ENCODE data around the gene DHX32.
"Not testable (repeated sequence)": the region's sequence is repeated elsewhere in the genome, so short reads cannot be mapped to it uniquely, and the experiment has no call there.

The DHX32 gene, protein sequence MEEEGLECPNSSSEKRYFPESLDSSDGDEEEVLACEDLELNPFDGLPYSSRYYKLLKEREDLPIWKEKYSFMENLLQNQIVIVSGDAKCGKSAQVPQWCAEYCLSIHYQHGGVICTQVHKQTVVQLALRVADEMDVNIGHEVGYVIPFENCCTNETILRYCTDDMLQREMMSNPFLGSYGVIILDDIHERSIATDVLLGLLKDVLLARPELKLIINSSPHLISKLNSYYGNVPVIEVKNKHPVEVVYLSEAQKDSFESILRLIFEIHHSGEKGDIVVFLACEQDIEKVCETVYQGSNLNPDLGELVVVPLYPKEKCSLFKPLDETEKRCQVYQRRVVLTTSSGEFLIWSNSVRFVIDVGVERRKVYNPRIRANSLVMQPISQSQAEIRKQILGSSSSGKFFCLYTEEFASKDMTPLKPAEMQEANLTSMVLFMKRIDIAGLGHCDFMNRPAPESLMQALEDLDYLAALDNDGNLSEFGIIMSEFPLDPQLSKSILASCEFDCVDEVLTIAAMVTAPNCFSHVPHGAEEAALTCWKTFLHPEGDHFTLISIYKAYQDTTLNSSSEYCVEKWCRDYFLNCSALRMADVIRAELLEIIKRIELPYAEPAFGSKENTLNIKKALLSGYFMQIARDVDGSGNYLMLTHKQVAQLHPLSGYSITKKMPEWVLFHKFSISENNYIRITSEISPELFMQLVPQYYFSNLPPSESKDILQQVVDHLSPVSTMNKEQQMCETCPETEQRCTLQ

DNA sequence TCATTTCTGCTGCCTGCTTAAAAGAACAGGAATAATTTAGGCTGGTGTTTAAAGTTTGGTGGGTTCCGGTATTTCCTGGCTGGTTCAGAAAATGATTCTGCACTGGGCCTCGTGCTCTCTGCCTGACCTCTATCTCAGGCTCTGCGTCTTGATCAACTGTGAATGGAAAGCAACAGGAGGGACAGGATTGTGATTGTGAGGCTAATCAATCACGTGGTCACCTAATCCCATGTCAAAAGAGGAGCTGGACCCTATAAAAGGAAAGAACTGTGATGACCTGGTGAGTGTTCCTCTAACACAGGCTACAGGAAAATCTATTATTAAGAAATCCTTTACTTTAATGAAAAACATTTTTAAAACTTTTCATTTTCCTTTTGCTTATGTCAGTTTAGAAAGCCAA lies at the start of gene DHX32:
Gene DHX32, minus strand, starts transcription at position 101 of the 400 bp plus-strand sequence. CDS start 468 bp downstream, outside the sequence.
- DNase-seq (ENCODE audit: low spot score) = no peak

DNA sequence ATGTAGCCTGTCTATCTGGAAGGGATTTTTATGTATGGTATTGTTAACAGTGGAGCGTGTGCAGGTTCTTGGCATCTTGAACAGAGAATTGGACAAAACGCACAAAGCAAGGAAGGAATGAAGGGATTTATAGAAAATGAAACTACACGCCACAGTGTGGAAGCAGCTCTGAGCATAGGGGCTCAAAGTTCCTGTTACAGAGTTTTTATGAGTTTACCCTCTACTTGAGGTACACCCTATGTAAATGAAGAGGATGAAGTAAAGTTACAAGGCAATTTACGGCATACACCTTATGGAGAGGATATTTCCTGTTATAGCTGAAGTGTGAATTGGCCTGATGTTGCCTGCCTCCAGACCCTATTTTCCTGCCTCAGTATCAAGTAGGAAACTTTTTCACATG lies 48.5 kb upstream of the DHX32 start:
- DNase-seq (ENCODE audit: low spot score) = no peak

DNA sequence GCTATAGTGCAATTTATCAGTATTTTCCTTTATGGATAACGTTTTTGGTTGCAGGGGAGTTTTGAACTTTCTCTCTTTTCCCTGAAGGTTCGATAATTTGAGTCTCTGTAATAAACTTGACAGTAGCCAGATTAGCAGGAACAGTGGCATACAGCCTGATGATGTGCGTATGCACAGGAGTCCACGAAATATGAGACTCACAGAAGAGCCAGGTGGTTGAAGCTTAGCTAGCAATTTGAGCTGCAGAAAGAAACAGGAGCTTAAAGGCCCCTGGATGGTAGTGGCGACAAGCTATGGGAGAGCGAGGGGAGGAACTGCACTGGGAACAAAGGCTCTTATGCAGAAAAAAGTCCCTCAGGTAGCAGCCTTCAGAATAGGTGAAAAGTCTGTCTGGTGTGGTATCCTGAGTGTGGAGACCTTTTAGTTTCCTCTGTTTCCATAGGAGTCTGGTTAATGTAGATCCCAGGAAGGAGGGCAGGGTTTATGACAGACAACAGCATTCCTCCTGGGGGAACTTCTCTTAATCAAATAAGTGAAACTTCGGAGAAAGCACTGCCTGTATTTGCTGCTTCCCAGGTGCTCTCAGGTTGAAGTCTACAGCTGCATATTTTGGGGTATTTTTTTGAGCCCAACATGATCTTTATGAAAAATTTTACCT lies 48.0 kb upstream of the DHX32 start:
- no peak for DNase-seq (ENCODE audit: low spot score)

DNA sequence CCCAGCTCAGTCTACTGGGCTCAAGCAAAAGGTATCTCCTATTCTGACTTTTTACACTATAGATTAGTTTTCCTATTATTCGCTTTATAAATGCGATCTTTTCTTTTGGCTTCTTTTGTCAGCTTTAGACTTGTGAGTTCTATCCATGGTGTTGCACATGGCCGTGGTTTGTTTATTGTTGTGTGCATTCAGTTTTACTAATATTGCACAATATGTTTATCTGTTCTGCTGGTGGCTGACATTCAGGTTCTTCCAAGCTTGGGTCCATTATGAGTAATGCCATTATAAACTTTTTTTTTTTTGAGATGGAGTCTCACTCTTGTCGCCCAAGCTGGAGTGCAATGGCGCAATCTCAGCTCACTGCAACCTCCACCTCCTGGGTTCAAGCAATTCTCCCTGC lies 46.2 kb upstream of the DHX32 start:
- DNase-seq (ENCODE audit: low spot score) = not testable (repeated sequence)

DNA sequence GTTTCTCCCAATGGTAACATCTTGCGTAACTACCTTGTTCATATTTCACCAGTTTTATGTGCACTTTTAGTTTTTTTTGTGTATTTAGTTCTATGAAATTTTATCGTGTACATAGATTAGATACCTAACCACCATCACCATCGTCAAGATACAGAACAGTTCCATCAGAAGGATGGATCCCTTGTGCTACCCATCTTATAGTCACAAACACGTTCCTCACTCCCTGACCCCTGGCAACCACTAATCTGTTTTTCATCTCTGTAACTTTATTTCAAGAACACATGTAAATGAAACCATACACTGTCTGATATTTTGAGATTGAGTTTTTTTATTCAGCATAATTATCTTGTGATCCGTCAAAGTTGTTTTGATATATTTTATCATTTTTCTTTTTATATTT lies 45.2 kb upstream of the DHX32 start:
- no peak for DNase-seq (ENCODE audit: low spot score)

DNA sequence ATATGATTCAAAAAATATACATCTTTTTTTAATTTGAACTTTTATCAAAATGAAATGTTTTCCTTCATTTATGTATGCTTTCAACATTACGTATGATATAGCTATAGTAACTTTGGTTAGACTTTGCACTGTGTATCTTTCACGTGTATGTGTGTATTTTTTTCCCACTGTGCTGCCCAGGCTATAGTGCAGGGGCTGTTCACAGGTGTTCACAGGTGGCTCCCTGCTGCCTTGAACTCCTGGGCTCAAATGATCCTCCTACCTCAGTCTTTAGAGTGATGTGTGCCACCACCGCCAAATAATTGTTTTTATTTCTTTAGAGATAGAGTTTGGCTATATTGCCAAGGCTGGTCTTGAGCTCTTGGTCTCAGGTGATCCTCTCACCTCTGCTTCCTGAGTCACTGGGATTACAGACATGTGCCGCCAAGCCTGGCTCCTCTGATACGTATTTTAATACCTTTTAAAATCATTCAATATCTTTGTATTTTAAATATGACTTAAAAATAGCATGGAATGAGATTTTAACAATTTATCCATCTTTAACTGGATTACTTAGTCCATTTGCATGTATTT lies 44.3 kb upstream of the DHX32 start:
- no peak for DNase-seq (ENCODE audit: low spot score)

DNA sequence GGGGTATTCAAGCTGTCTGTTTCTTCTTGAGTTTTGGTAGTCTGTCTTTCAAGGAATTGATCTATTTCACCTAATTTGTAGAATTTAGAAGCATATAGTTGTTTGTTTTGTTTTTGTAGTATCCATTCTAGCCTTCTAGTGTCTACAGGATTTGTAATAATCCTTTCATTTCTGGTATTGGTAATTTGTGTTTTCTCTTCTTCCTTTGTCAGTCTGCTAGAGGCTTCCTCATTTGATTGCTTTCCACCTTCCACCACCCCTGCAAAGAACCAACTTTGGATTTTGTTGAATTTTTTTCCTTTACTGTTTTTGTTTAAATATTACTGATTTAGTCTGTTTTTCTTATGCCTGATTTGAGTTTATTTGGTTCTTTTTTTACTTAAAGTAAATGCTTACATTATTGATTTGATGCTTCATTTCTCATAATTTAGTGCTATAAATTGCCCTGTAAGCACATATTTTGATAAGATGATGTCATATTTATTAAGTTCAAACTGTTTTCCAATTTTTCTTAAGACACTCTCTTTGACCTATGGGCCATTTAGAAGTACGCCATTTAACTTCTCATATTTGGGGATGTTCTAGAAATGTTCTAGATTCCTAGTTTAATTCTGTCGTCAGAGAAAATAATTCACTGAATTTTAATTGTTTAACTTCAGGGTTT lies 40.7 kb upstream of the DHX32 start:
- not testable (repeated sequence) for DNase-seq (ENCODE audit: low spot score)

DNA sequence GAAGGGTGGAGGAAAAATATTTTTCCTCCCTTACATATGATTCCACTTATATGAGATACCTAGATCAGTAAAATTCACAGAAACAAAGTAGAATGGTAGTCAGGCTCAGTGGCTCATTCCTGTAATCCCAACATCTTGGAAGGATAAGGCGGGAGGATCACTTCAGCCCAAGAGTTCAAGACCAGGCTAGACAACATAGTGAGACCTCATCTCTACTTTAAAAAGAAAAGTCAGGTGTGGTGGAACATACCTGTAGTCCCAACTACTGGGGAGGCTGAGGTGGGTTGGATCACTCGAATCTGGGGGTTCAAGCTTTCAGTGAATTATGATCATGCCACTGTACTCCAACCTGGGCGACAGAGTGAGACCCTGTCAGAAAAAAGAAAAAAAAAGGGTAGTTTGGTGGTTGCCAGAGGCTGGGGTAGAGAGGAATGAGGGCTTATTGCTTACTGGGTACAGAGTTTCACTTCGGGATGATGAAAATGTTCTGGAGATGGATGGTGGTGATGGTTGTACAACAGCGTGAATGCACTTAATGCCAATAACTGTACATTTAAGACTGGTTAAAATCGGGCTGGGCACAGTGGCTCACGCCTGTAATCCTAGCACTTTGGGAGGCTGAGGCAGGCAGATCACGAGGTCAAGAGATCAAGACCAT lies 36.7 kb upstream of the DHX32 start:
- DNase-seq (ENCODE audit: low spot score) = not testable (repeated sequence)

DNA sequence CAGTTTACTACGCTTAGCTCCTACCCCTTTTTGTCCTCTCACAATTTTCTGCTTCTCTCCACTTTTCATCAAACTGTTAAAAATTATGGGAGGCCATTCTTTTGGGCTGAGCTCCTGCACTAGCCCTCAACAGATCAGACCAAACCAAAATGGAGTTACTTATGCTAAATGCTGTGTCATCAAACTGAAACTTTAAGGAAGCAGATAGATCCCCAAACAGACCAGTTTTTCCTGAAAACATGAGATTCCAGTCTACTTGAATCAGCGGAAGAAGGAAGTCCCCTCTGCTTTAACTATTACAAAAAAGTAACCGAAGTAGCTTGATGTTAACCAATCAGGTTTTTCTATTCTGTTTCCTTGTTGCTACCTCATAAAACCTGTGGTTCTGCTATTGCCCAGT lies 35.9 kb upstream of the DHX32 start:
- DNase-seq (ENCODE audit: low spot score) = no peak

DNA sequence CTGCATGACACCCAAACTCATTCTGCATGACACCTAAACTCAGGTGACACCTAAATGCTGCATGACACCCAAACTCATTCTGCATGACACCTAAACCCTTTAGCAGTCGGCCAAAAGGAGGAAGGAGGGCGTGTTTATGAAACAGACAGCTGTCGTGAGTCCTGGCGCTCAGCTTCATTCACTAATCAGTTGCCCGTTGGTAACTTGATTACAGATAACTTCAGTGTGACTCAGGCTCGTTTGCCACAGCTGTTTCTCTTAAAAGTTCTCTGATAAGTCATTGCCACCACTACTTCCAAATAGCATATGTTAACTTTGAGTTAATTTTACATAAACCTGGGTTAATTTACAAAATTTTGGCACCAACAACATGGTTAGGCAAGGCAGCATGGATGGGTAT lies 32.2 kb upstream of the DHX32 start:
- DNase-seq (ENCODE audit: low spot score) = not testable (repeated sequence)

DNA sequence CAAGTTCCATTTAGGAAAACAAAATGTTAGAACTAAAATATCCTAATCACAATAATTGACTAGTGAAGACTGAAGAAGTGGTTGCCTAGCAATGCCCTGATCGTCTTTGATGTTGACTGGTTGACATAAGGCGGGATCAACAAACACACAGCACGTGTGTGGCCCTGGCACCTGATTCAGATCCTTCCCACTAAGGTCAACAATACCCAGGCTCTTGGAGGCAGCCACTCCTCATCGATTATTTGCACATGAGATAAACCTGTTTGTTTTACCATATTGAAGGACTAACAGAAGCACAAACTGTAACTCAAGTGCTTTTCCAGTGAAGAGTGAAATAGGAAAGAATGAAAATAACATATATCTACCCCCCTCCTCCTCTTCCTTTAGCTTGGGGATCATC lies 30.9 kb upstream of the DHX32 start:
- no peak for DNase-seq (ENCODE audit: low spot score)

DNA sequence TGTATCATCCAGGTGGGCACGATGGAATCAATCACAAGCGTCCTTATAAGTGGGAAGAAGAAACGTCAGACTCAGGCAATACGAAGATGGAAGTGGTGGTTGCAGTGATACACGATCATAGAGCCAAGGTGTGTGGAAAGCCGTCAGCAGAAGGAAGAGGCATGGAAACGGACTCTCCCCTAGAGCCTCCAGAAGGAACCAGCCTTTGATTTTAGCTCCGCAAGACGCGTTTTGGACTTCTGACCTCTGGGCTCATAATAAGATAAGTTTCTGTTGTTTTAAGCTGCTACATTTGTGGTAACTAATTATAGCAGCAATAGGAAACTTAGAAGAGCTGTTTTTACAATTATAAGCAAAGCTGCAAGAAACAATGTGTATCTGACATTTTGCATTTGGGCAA lies 30.1 kb upstream of the DHX32 start:
- DNase-seq (ENCODE audit: low spot score) = no peak

DNA sequence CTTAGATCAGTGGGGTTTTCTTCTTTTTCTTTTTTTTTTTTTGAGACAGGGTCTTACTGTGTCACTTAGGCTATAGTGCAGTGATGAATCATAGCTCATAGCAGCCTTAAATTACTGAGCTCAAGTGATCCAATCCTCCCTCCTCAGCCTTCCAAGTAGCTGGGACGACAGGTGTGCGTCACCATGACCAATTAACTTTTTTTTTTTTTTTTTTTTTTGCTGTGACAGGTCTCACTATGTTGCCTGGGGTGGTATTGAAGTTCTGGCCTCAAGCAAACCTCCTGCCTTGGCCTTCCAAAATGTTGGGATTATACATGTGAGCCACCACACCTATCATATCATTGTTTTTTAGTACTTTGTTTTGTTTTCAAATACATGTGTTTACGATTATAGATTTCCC lies 28.4 kb upstream of the DHX32 start:
- DNase-seq (ENCODE audit: low spot score) = not testable (repeated sequence)

DNA sequence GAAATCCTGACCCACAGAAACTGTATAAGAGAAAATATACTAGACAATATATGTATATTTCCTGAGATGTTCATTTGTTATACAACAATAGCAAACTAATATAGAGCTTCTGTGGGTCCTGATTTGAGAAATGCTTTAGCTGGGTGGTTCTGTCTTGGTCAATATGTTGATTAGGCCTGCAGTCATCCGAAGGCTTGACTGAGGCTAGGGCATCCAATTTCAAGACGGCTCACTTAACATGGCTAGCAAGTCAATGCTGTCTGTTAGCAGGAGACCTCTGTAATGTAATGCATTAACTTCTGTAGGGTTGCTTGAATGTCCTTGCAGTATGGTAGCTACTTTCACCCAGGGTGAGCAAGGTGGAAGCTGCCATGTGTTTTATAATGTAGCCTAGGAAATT lies 27.7 kb upstream of the DHX32 start:
- DNase-seq (ENCODE audit: low spot score) = not testable (repeated sequence)

DNA sequence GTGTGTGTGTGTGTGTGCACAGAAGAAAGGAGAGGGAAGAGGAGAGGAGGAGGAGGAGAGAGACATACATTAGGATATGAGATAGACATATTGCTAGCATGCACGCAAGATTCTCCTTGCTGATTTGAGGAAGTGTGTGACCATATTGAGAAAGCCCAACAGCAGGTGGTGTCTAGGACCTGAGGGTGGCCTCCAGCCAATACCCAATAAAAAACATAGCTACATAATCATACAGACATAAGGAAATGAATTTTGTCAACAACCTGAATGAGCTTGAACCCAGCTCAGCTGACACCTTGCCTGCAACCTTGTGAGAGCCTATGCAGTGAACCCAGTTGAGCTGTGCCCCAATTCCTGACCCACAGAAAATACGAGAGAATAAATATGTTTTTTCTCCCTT lies 26.5 kb upstream of the DHX32 start:
- not testable (repeated sequence) for DNase-seq (ENCODE audit: low spot score)

DNA sequence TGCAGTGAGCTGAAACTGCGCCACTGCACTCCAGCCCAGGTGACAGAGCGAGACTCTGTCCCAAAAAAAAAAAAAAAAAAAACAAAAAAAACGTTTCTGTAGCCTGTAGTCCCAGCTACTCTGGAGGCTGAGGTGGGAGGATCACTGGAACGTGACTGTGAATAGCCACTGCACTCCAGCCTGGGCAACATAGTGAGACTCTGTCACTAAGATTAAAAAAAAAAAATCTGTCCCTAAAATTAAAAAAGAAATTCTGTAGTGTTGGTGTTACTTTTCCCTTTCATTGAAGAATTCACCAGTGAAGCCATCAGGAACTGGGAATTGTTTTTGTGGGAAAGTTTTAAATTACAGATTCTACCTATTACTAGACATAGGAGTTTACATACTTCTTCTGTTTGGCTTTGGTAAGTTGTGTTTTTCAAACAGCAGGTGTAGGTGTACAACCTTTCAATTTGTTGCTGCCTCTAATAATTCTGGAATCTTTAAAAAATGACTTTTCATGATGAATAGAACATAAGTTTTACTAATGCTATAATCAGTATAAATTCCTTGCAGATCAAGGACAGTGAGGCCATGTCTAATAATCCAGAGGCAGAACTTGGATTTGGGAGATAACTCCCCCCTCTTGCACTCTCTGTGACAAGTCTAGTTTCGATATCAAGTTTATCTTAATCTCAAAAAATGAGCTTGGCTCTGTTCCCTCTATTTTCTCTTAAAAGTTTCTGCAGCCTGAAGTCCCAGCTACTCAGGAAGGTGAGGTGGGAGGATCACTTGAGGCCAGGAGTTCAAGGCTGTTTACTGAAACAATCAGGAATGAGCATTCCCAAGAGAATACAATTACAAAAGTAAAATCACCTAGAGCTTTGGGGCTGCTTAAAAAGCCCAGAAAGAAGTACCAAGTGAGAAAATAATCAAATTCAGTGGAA lies 24.2 kb upstream of the DHX32 start:
- DNase-seq (ENCODE audit: low spot score) = not testable (repeated sequence)

DNA sequence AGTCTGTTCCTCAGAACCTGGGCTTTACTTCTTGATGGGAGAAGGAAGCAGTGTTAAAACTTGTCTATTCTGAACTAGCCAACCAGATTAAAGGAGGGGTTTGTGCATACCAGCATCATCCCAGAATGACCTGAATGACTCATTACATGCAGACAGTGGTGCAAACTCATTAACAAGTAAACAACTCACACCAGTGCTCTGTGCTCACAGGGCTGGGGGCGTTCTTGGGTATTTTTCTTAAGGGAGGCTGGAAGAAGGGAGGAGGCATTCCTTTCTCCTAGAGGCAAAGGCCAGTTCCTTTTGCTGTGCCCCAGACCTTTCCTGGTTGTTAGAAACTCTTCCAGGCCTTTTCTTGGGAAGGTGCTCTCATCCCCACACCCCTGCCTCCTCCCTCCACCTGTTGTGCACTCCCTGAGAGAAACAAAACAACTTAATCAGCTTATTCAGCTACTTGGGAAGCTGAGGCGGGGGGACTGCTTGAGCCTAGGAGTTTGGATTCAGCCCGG lies 22.1 kb upstream of the DHX32 start:
- not testable (repeated sequence) for DNase-seq (ENCODE audit: low spot score)

DNA sequence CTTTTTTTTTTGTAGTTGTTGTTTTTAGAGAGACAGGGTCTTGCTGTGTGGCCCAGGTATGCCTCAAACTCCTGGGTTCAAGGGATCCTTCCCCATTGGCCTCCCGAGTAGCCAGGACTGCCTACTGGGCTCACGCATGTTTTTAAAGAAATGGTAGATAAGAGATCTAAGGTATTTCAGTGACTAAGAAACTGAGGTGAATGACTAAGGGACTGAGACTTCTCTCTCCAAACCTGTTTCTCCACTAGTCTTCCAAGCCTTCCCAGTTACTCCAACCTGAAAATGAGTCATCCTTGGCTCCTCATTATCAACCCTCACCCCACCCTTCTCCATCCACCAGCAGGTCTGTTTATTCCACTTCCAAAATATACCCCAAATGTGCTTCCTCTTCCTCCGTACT lies 19.9 kb upstream of the DHX32 start:
- DNase-seq (ENCODE audit: low spot score) = not testable (repeated sequence)

DNA sequence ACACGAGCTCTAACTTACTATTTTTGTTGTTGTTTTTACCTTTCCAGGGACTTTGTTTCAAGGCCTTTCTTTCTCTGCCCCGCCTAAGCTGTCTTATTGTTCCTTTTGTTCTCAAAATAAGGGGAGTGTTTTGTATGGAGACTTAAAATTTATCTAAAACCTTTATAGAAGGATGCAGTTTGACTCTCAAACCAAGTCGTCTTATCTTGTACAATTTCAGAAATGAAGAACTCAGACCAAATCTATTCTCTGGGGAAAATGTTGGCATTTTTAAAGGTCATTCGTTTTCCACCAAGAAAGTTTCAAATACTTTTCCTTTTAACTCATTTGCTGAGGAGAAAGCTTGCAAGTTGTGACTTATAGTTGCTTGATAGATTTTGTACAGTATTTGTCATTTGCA lies 16.2 kb upstream of the DHX32 start:
- DNase-seq (ENCODE audit: low spot score) = not testable (repeated sequence)

Data from HuH-7.5 (cell line).